Large intestine (tissue), 12 donors: Measurements from ENCODE around the gene ZSWIM4. TPM values are rescaled to one million over a fixed set of nuclear protein-coding genes. Genes with fewer than 3 reads are reported as not detected.
"Not testable (repeated sequence)": the region's sequence is repeated elsewhere in the genome, so short reads cannot be mapped to it uniquely, and the experiment has no call there.

Source experiments
- DNase-seq, 2 donors: peaks; one replicate each; pipeline versions ENCODE4 v3.0.0 to v3.0.0-alpha.2; 2013
- H3K27ac ChIP-seq: one replicate; pipeline ENCODE4 v1.5.1; 2013; ENCODE audit warnings: low read length
- H3K27me3 ChIP-seq: 2 replicates; pipeline ENCODE4 v1.6.1; 2013; ENCODE audit warnings: low read length; ENCODE audit not compliant: control insufficient read depth, insufficient read depth
- H3K36me3 ChIP-seq: 2 replicates; pipeline ENCODE4 v1.6.1; 2013; ENCODE audit warnings: low read length; ENCODE audit not compliant: control insufficient read depth, insufficient read depth
- H3K4me1 ChIP-seq: one replicate; pipeline ENCODE4 v1.6.1; 2013; ENCODE audit warnings: low read length; ENCODE audit not compliant: control insufficient read depth, insufficient read depth
- H3K4me3 ChIP-seq: one replicate; pipeline ENCODE4 v1.5.1; 2013; ENCODE audit warnings: low read length
- H3K9me3 ChIP-seq: one replicate; pipeline ENCODE4 v1.6.1; 2013; ENCODE audit warnings: mild to moderate bottlenecking, low read depth, low read length, moderate library complexity; ENCODE audit not compliant: control insufficient read depth
- WGBS: methylation state at CpG from one replicate; pipeline ENCODE4 v1.1.5; 2013; ENCODE audit warnings: low lambda C conversion rate; ENCODE audit not compliant: insufficient coverage; 5-methylcytosine and 5-hydroxymethylcytosine counted together
- long read RNA-seq, 11 donors: transcript quantifications; one replicate each; lab custom pipeline, GENCODE V29; 2026
- polyA plus RNA-seq: library from polyadenylated mRNA; unstranded; fragments of 120-200 nt; gene quantifications from one replicate; pipeline ENCODE4 v1.2.1, GENCODE V29; 2013

ZSWIM4 gene
- polyA plus RNA-seq, result 3.7 TPM
- long read RNA-seq, donor 1, result 0 reads
- long read RNA-seq, donor 2, result 0 reads
- long read RNA-seq, donor 3, result 0 reads
- long read RNA-seq, donor 4, result 0 reads
- long read RNA-seq, donor 5, result 0 reads
- long read RNA-seq, donor 6, result 0 reads
- long read RNA-seq, donor 7, result 0 reads
- long read RNA-seq, donor 8, result 0 reads
- long read RNA-seq, donor 9, result 0 reads
- long read RNA-seq, donor 10, partial matches to known transcripts, result 0 of 1 reads
- long read RNA-seq, donor 10, other reads (novel, unspliced or antisense), result 0 of 1 reads
- long read RNA-seq, donor 11, result 0 reads

DNA sequence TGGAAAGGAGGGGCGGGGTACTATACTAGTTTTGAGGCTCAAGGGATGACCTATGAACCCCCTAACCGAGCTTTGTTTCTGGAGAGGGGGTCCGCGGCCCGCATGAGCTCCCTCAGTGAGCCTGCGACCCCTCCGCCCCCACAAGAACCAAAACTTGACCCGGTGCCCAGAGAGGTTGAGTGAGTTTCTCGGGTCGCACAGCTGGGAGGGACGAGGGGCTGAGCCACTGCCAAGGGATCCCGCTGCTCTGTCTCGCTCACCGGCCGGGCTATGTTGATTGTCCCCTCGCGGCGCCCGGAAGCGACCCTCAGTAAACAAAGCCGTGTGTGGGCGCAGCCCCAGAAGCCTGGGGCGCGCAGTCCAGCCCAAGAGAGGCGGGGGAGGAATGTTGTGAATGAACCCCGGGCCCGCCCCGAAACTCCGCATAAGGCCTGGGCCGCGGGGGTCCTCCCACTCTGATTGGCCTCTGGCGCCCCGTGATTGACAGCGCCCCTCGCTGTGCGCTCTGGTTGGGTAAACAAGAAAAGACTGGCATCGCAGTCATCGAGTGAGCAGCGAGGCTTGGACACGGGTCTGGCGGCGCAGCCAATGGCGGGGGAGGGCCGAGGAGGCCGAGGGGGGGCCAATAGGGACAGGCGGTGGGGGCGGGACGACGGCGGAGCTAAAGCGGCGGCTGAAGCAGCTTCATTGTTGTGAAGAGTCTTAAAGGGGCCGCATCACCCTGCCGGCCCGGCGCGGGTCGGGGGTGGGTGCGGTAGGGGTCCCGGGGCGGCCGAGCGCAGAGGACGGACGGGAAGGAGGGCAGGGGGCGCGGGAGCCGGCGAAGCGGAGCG lies at the start of gene ZSWIM4:
Gene ZSWIM4, plus strand, starts transcription at position 687 of the 833 bp plus-strand sequence. CDS start 206 bp downstream, outside the sequence.
- Histone ChIP-seq H3K4me1 (peaks cover 14% of the 10 kb centered on the region), H3K36me3 (no peaks in the 10 kb centered on the region)

DNA sequence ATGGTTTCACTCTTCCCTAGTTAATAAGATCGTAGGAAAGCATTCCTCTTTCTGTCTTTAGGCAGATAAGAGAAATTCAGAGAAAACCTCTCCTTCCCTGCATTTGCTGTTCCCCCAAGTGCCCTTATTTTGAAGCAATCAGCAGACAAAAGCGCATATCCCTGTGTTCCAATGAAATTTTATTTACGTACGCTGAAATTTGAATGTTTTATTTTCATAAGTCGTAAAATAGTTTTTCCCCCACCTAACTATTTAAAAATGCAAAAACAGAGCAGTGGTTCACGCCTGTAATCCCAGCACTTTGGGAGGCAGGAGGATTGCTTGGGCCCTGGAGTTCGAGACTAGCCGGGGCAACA lies 48.2 kb upstream of the ZSWIM4 start:
- peaks cover 5% of the 10 kb centered on the region for H3K9me3 ChIP-seq
- H3K4me3 ChIP-seq, result peak overlapping the region; percentile 99
- no peak for DNase-seq
- peaks cover 6% of the 10 kb centered on the region for H3K4me1 ChIP-seq
- H3K36me3 ChIP-seq, result peaks cover 7% of the 10 kb centered on the region
- no CpG with 5 or more reads among the region's 8 CpGs for WGBS
- H3K27ac ChIP-seq, result peak overlapping the region; percentile 44
- no peaks in the 10 kb centered on the region for H3K27me3 ChIP-seq

More for the DNA sequence above, at the start of gene ZSWIM4:
- Histone ChIP-seq H3K27ac (peak within 1 kb of the TSS; percentile 59), H3K4me3 (peak within 1 kb of the TSS; percentile 82), H3K9me3 (no peaks in the 10 kb centered on the region), H3K27me3 (no peaks in the 10 kb centered on the region)
- no CpG with 5 or more reads among the region's 71 CpGs for WGBS
- peak; percentile 99 to 100 for DNase-seq

DNA sequence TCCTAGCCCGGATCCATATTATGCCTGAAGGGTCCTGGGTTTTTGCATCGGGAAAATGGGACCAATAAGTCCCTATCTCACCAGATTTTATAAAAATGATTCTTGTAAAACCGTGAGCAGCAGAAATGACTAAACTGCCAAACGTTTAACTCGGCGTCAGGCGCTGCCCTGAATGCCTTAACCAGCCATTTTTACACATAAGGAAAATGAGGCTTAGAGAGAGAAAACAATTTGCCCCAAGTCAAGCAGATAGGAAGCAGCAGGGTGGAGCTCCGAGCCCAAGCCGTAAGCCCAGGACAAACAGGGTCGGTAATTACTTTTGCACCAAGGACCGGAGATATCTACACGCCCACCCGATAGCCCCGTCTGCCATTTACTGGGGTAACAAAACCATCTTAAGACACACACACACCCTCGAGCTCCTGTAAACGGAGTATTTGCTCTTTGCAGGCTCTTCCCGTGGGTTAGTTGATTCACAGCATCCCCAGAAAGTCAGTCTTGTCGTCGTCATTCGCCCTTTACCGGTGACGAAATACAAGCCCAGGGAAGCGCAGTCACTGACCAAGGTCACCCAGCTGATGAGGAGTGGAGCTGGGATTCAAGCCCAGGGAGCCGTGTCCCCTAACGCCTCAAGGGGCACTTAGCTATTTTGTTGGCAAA lies 46.9 kb upstream of the ZSWIM4 start:
- peak in 1 of 2 donors; percentile 71 for DNase-seq

DNA sequence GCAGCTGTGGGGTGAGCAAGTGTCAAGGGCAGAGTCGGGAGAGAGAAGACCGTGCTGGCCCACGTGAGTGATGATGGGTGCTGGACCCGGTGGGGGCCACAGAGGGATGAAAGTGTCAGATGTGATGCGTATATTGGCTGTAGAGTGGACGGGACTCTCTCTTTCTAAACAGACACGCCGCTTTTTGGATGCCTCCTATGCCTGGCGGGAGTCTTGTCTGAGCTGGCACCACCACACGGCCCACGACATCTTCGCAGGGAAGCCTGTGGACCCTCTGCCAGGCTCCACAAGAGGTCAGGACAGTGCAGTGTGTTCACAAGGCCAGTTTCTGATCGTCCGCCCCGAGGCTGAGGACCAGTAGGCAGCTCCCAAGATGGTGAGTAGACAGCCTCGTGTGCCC lies 43.8 kb upstream of the ZSWIM4 start:
- Histone ChIP-seq H3K9me3 (peaks cover 5% of the 10 kb centered on the region), H3K36me3 (peaks cover 41% of the 10 kb centered on the region), H3K27ac (no peak overlapping the region), H3K27me3 (no peaks in the 10 kb centered on the region), H3K4me1 (no peaks in the 10 kb centered on the region), H3K4me3 (no peak overlapping the region)
- no CpG with 5 or more reads among the region's 16 CpGs for WGBS
- no peak for DNase-seq

More for the DNA sequence above, 46.9 kb upstream of the ZSWIM4 start:
- H3K27me3 ChIP-seq, result no peaks in the 10 kb centered on the region
- peak overlapping the region; percentile 99 for H3K4me3 ChIP-seq
- no CpG with 5 or more reads among the region's 25 CpGs for WGBS
- no peaks in the 10 kb centered on the region for H3K4me1 ChIP-seq
- peaks cover 5% of the 10 kb centered on the region for H3K9me3 ChIP-seq
- H3K27ac ChIP-seq, result peak overlapping the region; percentile 79
- H3K36me3 ChIP-seq, result peaks cover 17% of the 10 kb centered on the region

DNA sequence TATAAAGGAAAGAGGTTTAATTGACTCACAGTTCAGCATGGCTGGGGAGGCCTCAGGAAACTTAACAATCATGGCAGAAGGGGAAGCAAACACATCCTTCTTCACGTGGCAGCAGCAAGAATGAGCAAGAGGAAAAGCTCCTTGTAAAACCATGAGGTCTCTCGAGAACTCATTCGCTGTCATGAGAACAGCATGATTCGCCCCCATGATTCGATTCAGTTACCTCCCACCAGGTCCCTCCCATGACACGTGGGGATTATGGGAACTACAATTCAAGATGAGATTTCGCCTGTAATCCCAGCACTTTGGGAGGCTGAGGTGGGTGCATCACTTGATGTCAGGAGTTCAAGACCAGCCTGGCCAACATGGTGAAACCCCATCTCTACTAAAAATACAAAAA lies 41.6 kb upstream of the ZSWIM4 start:
- H3K36me3 ChIP-seq, result peaks cover 61% of the 10 kb centered on the region
- DNase-seq, result not testable (repeated sequence)
- 100% methylated on average over 1 of the region's 7 CpGs for WGBS

DNA sequence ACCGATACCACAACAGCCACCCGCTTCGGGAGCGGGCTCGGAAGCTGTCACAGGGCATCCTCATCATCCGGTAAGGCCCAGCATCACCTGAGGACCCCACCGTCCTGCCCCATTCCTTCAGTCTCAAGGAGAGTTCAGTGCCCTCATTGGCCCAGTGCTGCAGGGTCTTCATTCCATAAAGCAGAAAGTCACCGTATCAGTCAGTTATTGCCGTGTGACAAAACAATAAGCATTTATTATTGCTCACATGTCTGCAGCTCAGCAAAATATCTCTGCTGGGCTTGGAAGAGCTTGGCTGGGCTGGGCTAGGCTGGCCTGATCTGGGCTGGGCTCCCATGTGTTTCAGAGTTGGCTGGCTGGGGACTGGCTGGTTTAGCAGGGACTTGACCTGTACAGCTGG lies 39.0 kb upstream of the ZSWIM4 start:
- no peak overlapping the region for H3K27ac ChIP-seq
- no peaks in the 10 kb centered on the region for H3K9me3 ChIP-seq
- no peak overlapping the region for H3K4me3 ChIP-seq
- H3K27me3 ChIP-seq, result no peaks in the 10 kb centered on the region
- WGBS, result no CpG with 5 or more reads among the region's 9 CpGs
- peaks cover 82% of the 10 kb centered on the region for H3K36me3 ChIP-seq
- DNase-seq, result no peak
- no peaks in the 10 kb centered on the region for H3K4me1 ChIP-seq

More for the DNA sequence above, 41.6 kb upstream of the ZSWIM4 start:
- not testable (repeated sequence) for H3K9me3 ChIP-seq, H3K27me3 ChIP-seq, H3K27ac ChIP-seq, H3K4me1 ChIP-seq, H3K4me3 ChIP-seq

DNA sequence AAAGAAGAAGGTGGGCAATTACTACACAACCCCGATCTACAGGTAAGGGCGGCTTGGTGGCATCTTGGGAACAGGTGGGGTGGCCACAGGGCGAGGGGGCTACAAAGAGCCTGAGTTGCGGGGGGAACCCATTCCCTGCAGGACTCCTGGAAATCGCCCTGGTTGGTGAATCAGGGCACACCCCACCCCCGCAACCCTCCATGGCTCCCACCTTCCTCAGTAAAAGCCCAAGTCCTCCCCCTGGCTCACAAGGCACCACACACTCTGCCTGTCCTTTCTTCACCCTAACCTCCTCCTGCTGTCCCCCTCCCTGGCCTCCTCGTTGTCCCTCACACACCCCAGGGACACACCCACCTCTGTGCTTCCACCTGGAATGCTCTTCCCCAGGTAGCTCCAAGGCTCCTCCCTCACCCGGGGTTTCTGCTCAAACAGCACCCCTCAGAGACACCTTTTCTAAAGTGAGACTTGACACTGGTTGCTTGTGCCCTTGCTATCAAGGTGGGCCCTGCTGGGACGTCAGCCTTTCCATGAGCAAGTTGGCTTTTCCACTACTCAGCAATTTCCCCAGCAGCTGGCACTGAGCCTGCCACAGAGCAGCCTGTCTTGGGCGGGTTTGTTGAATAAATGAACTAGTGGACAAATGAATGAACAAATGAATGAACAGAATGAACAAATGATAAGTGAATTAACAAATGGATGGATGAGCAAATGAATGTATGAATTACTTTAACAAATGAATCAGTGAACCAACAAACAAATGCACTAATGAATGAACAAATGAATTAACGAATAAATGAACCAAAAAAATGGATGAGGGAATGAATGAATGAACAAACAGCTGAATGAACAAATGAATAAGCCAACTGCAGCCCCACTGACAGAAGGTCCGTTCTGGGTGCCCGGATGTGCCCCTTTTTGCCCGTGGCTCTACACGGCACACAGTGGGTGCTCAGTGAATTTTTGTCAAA lies 37.2 kb upstream of the ZSWIM4 start:
- Histone ChIP-seq H3K4me1 (no peaks in the 10 kb centered on the region), H3K4me3 (no peak overlapping the region), H3K27me3 (no peaks in the 10 kb centered on the region), H3K9me3 (no peaks in the 10 kb centered on the region), H3K27ac (no peak overlapping the region), H3K36me3 (peaks cover 85% of the 10 kb centered on the region)
- WGBS, result 100% methylated on average over 1 of the region's 15 CpGs
- DNase-seq, result no peak

DNA sequence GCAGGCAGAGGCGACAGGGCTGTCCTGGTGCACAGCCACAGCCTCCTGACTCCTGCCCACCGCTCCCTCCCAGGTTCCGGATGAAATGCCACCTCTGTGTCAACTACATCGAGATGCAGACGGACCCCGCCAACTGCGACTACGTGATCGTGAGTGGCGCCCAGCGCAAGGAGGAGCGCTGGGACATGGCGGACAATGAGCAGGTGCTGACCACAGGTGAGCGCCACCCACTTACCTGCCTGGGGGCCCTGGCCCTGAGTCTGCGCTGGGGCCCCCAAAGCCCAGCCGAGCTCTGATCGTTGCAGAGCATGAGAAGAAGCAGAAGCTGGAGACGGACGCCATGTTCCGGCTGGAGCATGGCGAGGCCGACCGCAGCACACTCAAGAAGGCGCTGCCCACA lies 36.4 kb upstream of the ZSWIM4 start:
- Histone ChIP-seq H3K27ac (no peak overlapping the region), H3K27me3 (no peaks in the 10 kb centered on the region), H3K4me3 (no peak overlapping the region), H3K9me3 (no peaks in the 10 kb centered on the region), H3K36me3 (peaks cover 85% of the 10 kb centered on the region), H3K4me1 (peaks cover under 1% of the 10 kb centered on the region)
- DNase-seq, result no peak
- no CpG with 5 or more reads among the region's 24 CpGs for WGBS

DNA sequence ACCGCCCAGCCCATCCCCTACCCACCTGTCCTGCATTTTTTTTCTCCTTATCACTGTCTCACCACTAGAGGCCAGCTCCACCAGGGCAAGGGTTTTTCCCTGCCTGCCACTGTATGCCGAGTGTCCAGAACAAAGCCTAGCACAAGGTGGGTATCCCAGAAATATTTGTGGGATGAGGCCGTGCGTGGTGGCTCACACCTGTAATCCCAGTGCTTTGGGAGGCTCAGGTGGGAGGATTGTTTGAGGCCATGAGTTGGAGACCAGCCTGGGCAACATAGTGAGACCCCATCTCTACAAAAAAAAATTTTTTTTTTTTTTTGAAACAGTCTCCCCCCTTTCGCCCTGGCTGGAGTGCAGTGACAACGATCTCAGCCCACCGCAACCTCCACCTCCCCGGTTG lies 33.8 kb upstream of the ZSWIM4 start:
- no peak overlapping the region for H3K4me3 ChIP-seq
- H3K36me3 ChIP-seq, result peaks cover 69% of the 10 kb centered on the region
- DNase-seq, result no peak

More for the DNA sequence above, 33.8 kb upstream of the ZSWIM4 start:
- no peak overlapping the region for H3K27ac ChIP-seq
- H3K9me3 ChIP-seq, result no peaks in the 10 kb centered on the region
- H3K27me3 ChIP-seq, result no peaks in the 10 kb centered on the region
- WGBS, result 100% methylated on average over 1 of the region's 8 CpGs
- peaks cover 12% of the 10 kb centered on the region for H3K4me1 ChIP-seq
